ENCODE results near the gene C19orf12. TPM values are rescaled to one million over a fixed set of nuclear protein-coding genes. Genes with fewer than 3 reads are reported as not detected.

C19orf12 gene
- total and polyA plus RNA-seq, 12 donors: 20.0 to 68.5 (median 43.1) TPM

DNA sequence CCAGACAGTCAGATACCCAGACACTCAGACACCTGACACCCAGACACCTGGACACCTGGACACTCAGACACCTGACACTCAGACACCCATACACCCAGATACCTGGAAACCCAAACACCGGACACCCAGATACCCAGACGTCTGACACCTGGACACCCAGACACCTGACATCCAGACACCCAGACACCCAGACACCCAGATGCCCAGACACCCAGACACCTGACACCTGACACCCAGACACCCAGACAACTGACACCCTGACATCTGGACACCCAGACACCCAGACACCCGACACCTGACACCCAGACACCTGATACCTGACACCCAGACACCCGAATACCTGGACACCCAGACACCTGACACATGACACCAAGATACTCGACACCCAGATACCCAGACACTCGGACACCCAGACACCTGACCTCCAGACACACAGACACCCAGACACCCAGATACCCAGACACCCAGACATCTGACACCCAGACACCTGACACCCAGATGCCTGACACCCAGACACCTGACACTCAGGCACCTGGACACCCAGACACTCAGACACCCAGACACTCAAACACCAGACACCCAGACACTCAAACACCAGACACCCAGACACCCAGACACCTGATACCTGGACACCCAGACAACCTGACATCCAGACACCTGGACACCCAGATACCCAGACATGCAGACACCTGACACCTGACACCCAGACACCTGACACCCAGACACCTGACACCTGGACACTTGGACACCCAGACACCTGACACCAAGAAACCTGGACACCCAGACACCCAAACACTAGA is 19.1 kb downstream of the C19orf12 start:
- no peak for DNase-seq
- no peak overlapping the region for H3K4me3 ChIP-seq
- 78 to 94% (median 82%) methylated on average over 3 to 6 of the region's 6 CpGs for WGBS, 4 donors
- no peaks in the 10 kb centered on the region for H3K4me1 ChIP-seq (replicated peaks in 1 of 2)
- H3K27ac ChIP-seq: no peak overlapping the region
- H3K9me3 ChIP-seq (replicated peaks in 1 of 3): no peaks in the 10 kb centered on the region
- H3K36me3 ChIP-seq (replicated peaks in 1 of 2): no peaks in the 10 kb centered on the region
- H3K27me3 ChIP-seq: no peaks in the 10 kb centered on the region
- intact Hi-C loops (cut with DNase I): no loop called here
- no peak for TF ChIP-seq POLR2A (IDR thresholded peaks at IDR 0.05)
- TF ChIP-seq, protein P1, sequence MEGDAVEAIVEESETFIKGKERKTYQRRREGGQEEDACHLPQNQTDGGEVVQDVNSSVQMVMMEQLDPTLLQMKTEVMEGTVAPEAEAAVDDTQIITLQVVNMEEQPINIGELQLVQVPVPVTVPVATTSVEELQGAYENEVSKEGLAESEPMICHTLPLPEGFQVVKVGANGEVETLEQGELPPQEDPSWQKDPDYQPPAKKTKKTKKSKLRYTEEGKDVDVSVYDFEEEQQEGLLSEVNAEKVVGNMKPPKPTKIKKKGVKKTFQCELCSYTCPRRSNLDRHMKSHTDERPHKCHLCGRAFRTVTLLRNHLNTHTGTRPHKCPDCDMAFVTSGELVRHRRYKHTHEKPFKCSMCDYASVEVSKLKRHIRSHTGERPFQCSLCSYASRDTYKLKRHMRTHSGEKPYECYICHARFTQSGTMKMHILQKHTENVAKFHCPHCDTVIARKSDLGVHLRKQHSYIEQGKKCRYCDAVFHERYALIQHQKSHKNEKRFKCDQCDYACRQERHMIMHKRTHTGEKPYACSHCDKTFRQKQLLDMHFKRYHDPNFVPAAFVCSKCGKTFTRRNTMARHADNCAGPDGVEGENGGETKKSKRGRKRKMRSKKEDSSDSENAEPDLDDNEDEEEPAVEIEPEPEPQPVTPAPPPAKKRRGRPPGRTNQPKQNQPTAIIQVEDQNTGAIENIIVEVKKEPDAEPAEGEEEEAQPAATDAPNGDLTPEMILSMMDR (IDR thresholded peaks at IDR 0.05): no peak

DNA sequence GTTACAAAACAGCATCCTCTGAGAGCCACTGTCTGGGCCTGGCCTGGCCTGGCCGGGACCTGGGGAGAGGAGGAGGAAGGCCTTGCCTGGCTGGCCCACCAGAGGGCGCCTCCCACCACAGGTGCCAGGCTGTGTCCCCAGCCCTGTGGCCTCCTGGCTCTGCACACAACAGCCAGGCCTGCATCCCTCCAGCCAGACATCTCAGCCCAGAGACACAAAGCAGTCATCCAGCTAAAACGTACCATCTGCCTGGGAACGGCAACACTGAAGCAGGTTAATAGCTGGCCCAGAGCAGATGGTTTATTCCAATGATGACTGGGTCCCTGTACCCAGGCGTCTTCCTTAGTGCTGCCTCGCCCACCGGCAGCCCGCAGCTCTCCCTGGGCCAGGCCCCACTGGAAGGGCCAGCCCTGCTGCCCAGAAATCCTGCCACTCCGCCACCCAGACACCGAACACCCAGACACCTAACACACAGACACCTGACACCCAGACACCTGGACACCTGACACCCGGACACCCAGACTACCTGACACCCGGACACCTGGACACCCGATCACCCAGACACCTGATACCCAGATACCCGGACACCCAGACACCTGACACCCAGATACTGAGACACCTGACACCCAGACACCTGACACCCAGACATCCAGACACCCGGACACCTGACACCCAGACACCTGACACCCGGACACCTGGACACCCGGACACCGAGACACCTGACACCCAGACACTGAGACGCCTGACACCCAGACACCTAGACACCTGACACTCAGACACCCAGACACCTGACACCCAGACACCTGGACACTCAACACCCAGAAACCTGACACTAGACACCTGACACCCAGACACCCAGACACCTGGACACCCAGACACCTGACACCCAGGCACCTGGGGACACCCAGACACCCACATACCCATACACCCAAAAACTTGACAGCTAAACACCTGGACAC is 20.1 kb downstream of the C19orf12 start:
- 65 to 70% (median 67%) methylated on average over 17 to 19 of the region's 19 CpGs for WGBS, 4 donors
- peaks cover 0 to 4% (median 0%) of the 10 kb centered on the region in 3 donors for H3K9me3 ChIP-seq (replicated peaks in 1 of 3)
- intact Hi-C loops (cut with DNase I): no loop called here
- peak; percentile 84 to 95 (median 89) for DNase-seq
- H3K27me3 ChIP-seq: no peaks in the 10 kb centered on the region
- H3K4me1 ChIP-seq (replicated peaks in 1 of 2): no peaks in the 10 kb centered on the region
- H3K36me3 ChIP-seq (replicated peaks in 1 of 2): no peaks in the 10 kb centered on the region
- peak overlapping the region in 1 of 5 donors; percentile 10 for H3K27ac ChIP-seq
- H3K4me3 ChIP-seq: no peak overlapping the region
- TF ChIP-seq, protein P1 (IDR thresholded peaks at IDR 0.05): peak; percentile 82 to 97 (median 90)
- TF ChIP-seq POLR2A (IDR thresholded peaks at IDR 0.05): no peak

DNA sequence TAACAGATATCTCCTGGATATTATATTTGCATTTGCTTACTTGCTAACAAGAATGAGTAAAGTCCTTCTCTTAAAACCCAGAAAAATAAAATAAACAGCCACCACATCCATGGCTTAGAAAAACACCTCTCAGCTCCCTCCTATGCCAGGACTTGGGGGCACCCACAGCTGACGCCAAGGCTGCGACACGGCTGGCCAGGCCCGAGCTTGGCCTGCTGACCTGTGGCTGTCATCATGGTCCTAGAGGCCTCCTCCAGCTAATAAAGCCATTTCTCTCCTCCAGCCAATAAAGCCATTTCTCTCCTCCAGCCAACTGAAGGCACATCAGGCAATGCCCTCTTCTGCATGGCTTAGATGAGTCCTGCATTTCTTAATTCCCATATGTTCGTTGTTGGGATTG is 20.9 kb downstream of the C19orf12 start:
- Histone ChIP-seq H3K27ac (peak overlapping the region in 1 of 5 donors; percentile 10), H3K9me3 (replicated peaks in 1 of 3) (peaks cover 0 to 4% (median 0%) of the 10 kb centered on the region in 3 donors), H3K4me1 (replicated peaks in 1 of 2) (no peaks in the 10 kb centered on the region), H3K27me3 (no peaks in the 10 kb centered on the region), H3K4me3 (no peak overlapping the region), H3K36me3 (replicated peaks in 1 of 2) (no peaks in the 10 kb centered on the region)
- TF ChIP-seq, protein P1 (IDR thresholded peaks at IDR 0.05): no peak
- no peak for TF ChIP-seq POLR2A (IDR thresholded peaks at IDR 0.05)
- 86 to 90% (median 88%) methylated on average over 5 of the region's 5 CpGs for WGBS, 4 donors
- intact Hi-C loops (cut with DNase I): no loop called here
- no peak for DNase-seq

DNA sequence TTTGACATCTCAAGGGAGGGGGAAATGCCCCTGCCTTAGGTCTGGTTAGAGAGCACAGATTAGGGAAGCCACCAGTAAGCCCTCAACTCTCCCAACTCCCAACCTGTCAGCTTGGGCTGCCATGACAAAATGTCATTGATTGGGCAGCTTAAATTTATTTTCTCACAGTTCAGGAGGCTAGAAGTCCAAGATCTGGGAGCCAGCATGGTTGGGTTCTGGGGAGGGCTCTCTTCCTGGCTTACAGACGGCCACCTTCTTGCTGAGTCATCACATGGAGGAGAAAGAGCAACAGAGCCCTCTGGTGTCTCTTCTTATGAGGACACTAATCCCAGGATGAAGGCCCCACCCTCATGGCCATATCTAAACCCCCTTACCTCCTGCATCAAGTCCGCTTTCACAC is 24.2 kb downstream of the C19orf12 start:
- no peak overlapping the region for H3K27ac ChIP-seq
- 58 to 75% (median 63%) methylated on average over 2 of the region's 2 CpGs for WGBS, 4 donors

More for the DNA sequence above, 24.2 kb downstream of the C19orf12 start:
- Histone ChIP-seq H3K4me3 (no peak overlapping the region), H3K9me3 (replicated peaks in 1 of 3) (peaks cover 0 to 4% (median 0%) of the 10 kb centered on the region in 3 donors), H3K4me1 (replicated peaks in 1 of 2) (no peaks in the 10 kb centered on the region), H3K36me3 (replicated peaks in 1 of 2) (no peaks in the 10 kb centered on the region), H3K27me3 (no peaks in the 10 kb centered on the region)
- no peak for TF ChIP-seq POLR2A (IDR thresholded peaks at IDR 0.05)
- TF ChIP-seq, protein P1 (IDR thresholded peaks at IDR 0.05): peak in 4 of 6 experiments; percentile 22 to 39 (median 26)
- intact Hi-C loops (cut with DNase I): no loop called here
- no peak for DNase-seq

All from adrenal gland (tissue), 12 donors.